HT-29 (cell line): ENCODE measurements around the gene DDX54. TPM values are rescaled to one million over a fixed set of nuclear protein-coding genes. Genes with fewer than 3 reads are reported as not detected.

Experiments
- DNase-seq: peaks from one replicate; pipeline ENCODE4 v3.0.0-alpha.2; 2015; ENCODE audit warnings: low spot score
- total RNA-seq: library from RNA; depleted of rRNA; stranded (reverse); fragments of >200 nt; shearing (Covaris generic); gene quantifications from 2 replicates; pipeline ENCODE4 v1.2.3, GENCODE V29; 2014

The DDX54 gene
- total RNA-seq, 1 experiment from 2014 or later: 100 TPM

- DNase-seq: no peak
Observed at GRCh38 chr12:113165521-113166450, 19.5 kb downstream of the DDX54 start.

GRCh38 chr12:113164014-113164413 is 21.3 kb downstream of the DDX54 start:
- no peak for DNase-seq

GRCh38 chr12:113163030-113163360 is 22.3 kb downstream of the DDX54 start:
- DNase-seq: no peak

- no peak for DNase-seq
Observed at GRCh38 chr12:113162102-113163029, 22.9 kb downstream of the DDX54 start.

- DNase-seq: no peak
Observed at GRCh38 chr12:113161415-113162016, 23.8 kb downstream of the DDX54 start.

- DNase-seq: no peak
Observed at GRCh38 chr12:113159937-113160336, 25.3 kb downstream of the DDX54 start.

GRCh38 chr12:113158439-113159203 is 26.7 kb downstream of the DDX54 start:
- DNase-seq: no peak

GRCh38 chr12:113157218-113157859 is 27.9 kb downstream of the DDX54 start:
- no peak for DNase-seq

- DNase-seq: no peak
Observed at GRCh38 chr12:113155646-113156045, 29.6 kb downstream of the DDX54 start.

GRCh38 chr12:113155060-113155459 is 30.2 kb downstream of the DDX54 start:
- no peak for DNase-seq

- DNase-seq: no peak
Observed at GRCh38 chr12:113154351-113154973, 30.8 kb downstream of the DDX54 start.

GRCh38 chr12:113152835-113153814 is 32.2 kb downstream of the DDX54 start:
- DNase-seq: peak; percentile 87

- no peak for DNase-seq
Observed at GRCh38 chr12:113152196-113152834, 33.0 kb downstream of the DDX54 start.

GRCh38 chr12:113151655-113152054 is 33.6 kb downstream of the DDX54 start:
- DNase-seq: no peak

GRCh38 chr12:113149361-113150150 is 35.7 kb downstream of the DDX54 start, which contains the start of gene CFAP73:
TSS of gene CFAP73 (plus strand) at chr12:113149724. CDS start at chr12:113149858, 134 bp downstream.
- peak; percentile 96 for DNase-seq

GRCh38 chr12:113146999-113147398 is 38.3 kb downstream of the DDX54 start:
- DNase-seq: no peak

- no peak for DNase-seq
Observed at GRCh38 chr12:113145720-113146551, 39.3 kb downstream of the DDX54 start.
